RWPE2 (cell line): ENCODE data around the gene RPS6KC1.
"Not testable (repeated sequence)": the region's sequence is repeated elsewhere in the genome, so short reads cannot be mapped to it uniquely, and the experiment has no call there.

Experiments
- ATAC-seq: fragments of 200-7000 bp; cut with Tn5 transposase; 3 replicates; pipeline ENCODE4 v1.9.1; 2021; ENCODE audit warnings: low read depth
- DNase-seq: peaks from one replicate; pipeline ENCODE4 v3.0.0-alpha.2; 2020; ENCODE audit warnings: low spot score
- H3K27ac ChIP-seq: fragments of 450-650 bp; 2 replicates; pipeline ENCODE4 v1.5.1; 2017; ENCODE audit warnings: mild to moderate bottlenecking; ENCODE audit not compliant: poor library complexity, severe bottlenecking
- H3K27me3 ChIP-seq: fragments of 250-450 bp; sonication (Bioruptor Pico); 2 replicates; pipeline ENCODE4 v1.5.1; 2021; ENCODE audit warnings: mild to moderate bottlenecking, moderate library complexity; ENCODE audit not compliant: insufficient read depth, poor library complexity, severe bottlenecking
- H3K36me3 ChIP-seq: fragments of 250-450 bp; sonication (Bioruptor Pico); 2 replicates; pipeline ENCODE4 v1.5.1; 2020; ENCODE audit warnings: low read depth, mild to moderate bottlenecking, moderate library complexity
- H3K4me1 ChIP-seq: fragments of 250-450 bp; sonication (Bioruptor Pico); 2 replicates; pipeline ENCODE4 v1.5.1; 2021; ENCODE audit warnings: mild to moderate bottlenecking, moderate library complexity; ENCODE audit not compliant: insufficient read depth, poor library complexity, severe bottlenecking
- H3K4me3 ChIP-seq: fragments of 250-450 bp; sonication (Bioruptor Pico); 2 replicates; pipeline ENCODE4 v1.5.1; 2021; ENCODE audit warnings: mild to moderate bottlenecking, moderate library complexity; ENCODE audit not compliant: severe bottlenecking
- H3K9me3 ChIP-seq: fragments of 250-450 bp; sonication (Bioruptor Pico); 2 replicates; pipeline ENCODE4 v1.5.1; 2021; ENCODE audit warnings: mild to moderate bottlenecking, moderate library complexity; ENCODE audit not compliant: severe bottlenecking
- TF ChIP-seq, protein P1 (sequence below): fragments of 450-650 bp; IDR thresholded peaks from one replicate; pipeline ENCODE4 v1.5.1; 2017; ENCODE audit warnings: mild to moderate bottlenecking, moderate library complexity; ENCODE audit not compliant: poor library complexity, severe bottlenecking

The RPS6KC1 gene

DNA sequence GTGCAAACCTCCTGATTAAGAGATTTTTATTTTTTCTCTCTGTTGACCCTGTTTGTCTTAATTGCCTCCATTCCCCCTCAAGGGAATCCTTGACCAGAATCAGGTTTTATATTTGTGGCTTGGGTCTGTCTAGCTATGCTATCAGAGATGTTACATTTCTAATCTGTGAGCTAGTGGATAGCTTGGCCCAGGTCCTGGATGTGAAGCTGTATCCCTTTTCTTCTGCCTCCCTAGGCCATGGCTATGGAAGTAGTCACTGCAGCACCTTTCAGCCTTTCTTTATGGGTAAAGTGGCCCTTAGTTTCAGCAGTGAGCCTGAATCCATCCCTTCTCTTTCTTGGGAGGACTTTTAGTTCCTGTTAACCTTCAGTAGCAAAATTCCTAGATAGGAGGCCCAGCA lies 18.4 kb upstream of the RPS6KC1 start:
- no peak overlapping the region for H3K27ac ChIP-seq
- ATAC-seq, result no peak
- H3K9me3 ChIP-seq, result no peaks in the 10 kb centered on the region
- no peak for DNase-seq
- H3K4me3 ChIP-seq, result no peak overlapping the region
- H3K36me3 ChIP-seq, result no peaks in the 10 kb centered on the region
- no peaks in the 10 kb centered on the region for H3K27me3 ChIP-seq
- TF ChIP-seq, protein P1, sequence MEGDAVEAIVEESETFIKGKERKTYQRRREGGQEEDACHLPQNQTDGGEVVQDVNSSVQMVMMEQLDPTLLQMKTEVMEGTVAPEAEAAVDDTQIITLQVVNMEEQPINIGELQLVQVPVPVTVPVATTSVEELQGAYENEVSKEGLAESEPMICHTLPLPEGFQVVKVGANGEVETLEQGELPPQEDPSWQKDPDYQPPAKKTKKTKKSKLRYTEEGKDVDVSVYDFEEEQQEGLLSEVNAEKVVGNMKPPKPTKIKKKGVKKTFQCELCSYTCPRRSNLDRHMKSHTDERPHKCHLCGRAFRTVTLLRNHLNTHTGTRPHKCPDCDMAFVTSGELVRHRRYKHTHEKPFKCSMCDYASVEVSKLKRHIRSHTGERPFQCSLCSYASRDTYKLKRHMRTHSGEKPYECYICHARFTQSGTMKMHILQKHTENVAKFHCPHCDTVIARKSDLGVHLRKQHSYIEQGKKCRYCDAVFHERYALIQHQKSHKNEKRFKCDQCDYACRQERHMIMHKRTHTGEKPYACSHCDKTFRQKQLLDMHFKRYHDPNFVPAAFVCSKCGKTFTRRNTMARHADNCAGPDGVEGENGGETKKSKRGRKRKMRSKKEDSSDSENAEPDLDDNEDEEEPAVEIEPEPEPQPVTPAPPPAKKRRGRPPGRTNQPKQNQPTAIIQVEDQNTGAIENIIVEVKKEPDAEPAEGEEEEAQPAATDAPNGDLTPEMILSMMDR, result no peak
- H3K4me1 ChIP-seq, result no peaks in the 10 kb centered on the region

DNA sequence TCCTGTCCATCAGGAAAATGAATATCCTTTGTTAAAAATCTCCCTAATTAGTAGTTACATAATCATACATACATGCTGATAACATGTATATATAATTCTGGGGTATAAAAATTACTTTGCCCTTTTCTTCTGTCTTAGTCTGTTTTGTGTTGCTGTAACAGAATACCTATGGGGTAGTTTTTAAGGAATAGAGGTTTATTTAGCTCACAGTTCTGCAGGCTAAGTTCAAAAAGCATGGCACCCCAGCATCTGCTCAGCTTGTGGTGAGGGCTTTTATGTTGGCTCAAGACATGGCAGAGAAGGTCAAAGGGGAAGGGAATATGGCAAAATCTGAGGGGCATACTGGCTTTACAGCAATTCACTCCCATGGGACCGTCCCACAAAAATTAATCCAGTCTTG lies 16.3 kb upstream of the RPS6KC1 start:
- TF ChIP-seq, protein P1, result no peak
- H3K27ac ChIP-seq, result no peak overlapping the region
- ATAC-seq (no peak), DNase-seq (no peak)
- H3K36me3 ChIP-seq, result no peaks in the 10 kb centered on the region
- H3K4me3 ChIP-seq, result no peak overlapping the region
- H3K27me3 ChIP-seq, result no peaks in the 10 kb centered on the region
- H3K4me1 ChIP-seq, result no peaks in the 10 kb centered on the region
- no peaks in the 10 kb centered on the region for H3K9me3 ChIP-seq

DNA sequence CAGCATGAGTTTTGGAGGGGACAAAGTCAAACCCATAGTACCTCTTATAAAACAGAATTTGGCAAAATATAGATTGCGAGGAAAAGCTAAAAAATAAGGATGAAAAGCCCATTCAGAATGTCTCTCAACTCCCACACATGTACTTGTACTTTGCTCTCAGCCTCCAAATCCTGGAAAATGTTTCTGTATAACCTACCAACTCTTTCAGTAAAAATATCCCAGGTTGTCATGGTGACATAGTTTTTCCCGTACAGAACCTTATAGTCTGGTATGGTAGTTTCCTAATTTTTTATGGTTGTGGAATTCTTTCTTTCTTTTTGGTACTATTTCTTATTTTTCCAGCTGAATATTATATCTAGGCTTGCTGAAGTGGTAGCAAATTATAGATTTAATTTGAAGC lies 15.5 kb upstream of the RPS6KC1 start:
- DNase-seq (no peak), ATAC-seq (no peak)
- H3K27me3 ChIP-seq, result no peaks in the 10 kb centered on the region
- H3K27ac ChIP-seq, result no peak overlapping the region
- H3K4me3 ChIP-seq, result no peak overlapping the region
- TF ChIP-seq, protein P1, result no peak
- no peaks in the 10 kb centered on the region for H3K9me3 ChIP-seq
- H3K4me1 ChIP-seq, result no peaks in the 10 kb centered on the region
- H3K36me3 ChIP-seq, result no peaks in the 10 kb centered on the region

DNA sequence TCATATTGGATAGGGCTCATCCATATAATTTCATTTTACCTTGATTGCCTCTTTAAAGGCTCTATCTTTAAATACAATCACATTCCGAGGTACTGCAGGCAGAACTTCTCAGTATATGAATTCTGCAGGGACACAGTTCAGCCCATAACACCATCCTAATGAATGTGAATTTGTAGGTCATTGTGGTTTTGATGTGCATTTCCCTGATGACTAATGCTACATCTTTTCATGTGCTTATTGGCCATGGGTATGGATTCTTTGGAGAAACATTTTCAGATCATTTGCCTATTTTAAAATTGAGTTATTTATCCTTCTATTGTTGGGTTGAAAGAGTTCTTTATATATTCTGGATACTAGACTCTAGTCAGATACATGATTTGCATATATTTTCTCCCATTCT lies 9.6 kb upstream of the RPS6KC1 start:
- no peaks in the 10 kb centered on the region for H3K4me1 ChIP-seq
- H3K36me3 ChIP-seq, result no peaks in the 10 kb centered on the region
- H3K9me3 ChIP-seq, result no peaks in the 10 kb centered on the region
- H3K27me3 ChIP-seq, result no peaks in the 10 kb centered on the region
- DNase-seq (no peak), ATAC-seq (no peak)
- H3K4me3 ChIP-seq, result no peak overlapping the region
- no peak overlapping the region for H3K27ac ChIP-seq
- TF ChIP-seq, protein P1, result no peak

DNA sequence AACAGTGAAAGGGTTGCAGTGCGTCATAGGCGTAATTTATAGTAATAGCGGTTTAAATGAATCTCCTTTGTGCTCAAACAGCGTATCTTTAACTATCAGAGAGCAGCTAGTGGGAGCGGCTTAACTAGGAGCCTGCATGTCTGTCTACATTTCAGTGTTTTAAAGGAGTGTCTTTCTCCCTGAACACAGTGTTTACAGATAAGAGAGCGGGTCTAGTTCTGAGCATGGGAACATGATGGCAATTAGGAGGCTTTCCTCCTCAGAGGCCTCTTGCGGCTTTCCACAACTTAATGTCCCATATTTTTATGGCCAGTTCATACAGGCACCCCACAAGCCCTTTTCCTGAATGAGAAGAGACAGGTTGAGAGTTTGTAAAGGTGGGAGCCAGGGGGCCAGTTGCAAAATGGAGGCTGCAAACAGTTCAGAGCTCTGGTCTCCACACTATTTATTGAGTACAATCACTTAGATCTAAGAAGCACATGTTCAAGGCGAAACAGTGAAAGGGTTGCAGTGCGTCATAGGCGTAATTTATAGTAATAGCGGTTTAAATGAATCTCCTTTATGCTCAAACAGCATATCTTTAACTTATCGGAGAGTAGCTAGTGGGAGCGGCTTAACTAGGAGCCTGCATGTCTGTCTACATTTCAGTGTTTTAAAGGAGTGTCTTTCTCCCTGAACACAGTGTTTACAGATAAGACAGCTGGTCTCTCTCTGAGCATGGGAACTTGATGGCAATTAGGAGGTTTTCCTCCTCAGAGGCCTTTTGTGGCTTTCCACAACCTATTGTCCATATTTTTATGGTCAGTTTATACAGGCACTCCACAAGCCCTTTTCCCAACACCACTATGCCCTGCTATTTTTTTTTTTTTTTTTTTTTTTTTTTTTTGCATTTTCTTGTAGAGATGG lies 5.5 kb upstream of the RPS6KC1 start:
- not testable (repeated sequence) for H3K27me3 ChIP-seq, H3K9me3 ChIP-seq, DNase-seq, H3K4me3 ChIP-seq, H3K36me3 ChIP-seq, H3K4me1 ChIP-seq, ATAC-seq, H3K27ac ChIP-seq
